Measurements from ENCODE around the gene OR10A3. TPM values are rescaled to one million over a fixed set of nuclear protein-coding genes. Genes with fewer than 3 reads are reported as not detected.

The OR10A3 gene
- polyA plus RNA-seq, 2 donors: not detected

DNA sequence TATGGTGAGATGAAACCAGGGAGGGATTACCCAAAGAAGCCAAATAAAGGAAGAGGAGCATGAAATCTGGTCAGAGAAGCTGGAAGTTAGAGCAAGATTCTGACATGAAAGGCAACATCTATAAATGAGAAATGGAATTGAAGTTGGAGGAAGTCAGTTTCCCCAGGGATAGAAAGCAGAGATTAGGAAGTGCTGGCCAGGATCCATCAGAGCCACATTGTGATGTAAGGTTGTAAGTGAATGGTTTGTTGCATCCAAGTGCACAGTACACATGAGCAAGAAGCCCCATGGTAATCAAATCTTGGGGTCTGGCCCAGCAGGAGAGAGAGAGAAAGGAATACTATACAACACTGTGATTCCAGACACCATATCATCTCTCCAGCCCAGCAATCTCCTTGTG is 30.3 kb upstream of the OR10A3 start:
- Histone ChIP-seq H3K4me3 (ENCODE audit: low read depth in 1 of 2, low read length in 2 of 2) (no peak overlapping the region), H3K4me1 (ENCODE audit: control insufficient read depth in 2 of 2, insufficient read depth in 2 of 2, low read length in 1 of 2) (no peaks in the 10 kb centered on the region), H3K36me3 (ENCODE audit: control insufficient read depth in 2 of 2, insufficient read depth in 2 of 2, low read length in 1 of 2) (no peaks in the 10 kb centered on the region), H3K27me3 (ENCODE audit: control insufficient read depth in 1 of 2, insufficient read depth in 2 of 2, low read length in 2 of 2) (no peaks in the 10 kb centered on the region), H3K27ac (ENCODE audit: low read depth in 2 of 2, low read length in 1 of 2) (no peak overlapping the region), H3K9me3 (ENCODE audit: control insufficient read depth in 2 of 2, insufficient read depth in 1 of 2, low read depth in 1 of 2, low read length in 1 of 2) (no peaks in the 10 kb centered on the region)

DNA sequence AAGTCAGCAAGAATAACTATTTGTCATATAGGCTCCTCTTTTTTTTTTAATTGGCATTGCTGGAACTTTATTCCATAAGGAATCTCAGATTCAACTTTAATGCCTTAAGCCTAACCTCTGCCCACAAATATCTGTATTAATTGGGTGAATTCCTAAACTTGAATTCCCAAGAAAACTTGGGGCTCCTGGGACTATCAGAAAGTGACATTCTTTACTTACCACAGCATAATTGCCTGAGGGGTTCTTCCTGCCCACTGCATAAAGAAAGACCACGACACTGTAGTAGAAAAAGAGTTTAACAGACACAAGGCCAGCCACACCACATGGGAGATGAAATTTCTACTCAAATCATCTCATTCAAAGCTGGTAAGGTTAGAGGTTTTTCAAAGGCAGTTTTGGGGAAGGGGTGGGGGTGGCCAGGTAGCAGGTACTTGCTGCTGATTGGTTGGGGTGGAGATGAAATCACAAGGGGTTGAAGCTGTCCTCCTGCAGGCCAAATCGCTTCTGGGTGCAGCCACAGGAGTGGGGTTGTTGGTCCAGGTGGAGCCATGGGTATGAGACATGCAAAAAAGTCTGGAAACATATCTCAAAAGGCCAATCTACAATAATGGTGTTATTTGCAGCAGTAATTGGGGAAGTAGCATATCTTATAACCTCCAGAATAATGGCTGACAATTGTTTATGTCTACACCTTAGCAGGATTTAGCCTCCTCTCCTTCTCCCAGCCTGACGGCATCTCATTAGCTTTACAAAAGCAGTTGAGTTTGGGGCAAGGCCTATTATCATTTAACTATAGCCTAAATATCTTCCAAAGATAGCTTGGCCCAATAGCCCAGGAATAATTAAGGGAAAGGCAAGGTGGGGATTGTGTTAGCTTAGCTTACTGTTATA is 28.5 kb upstream of the OR10A3 start:
- Histone ChIP-seq H3K4me3 (ENCODE audit: low read depth in 1 of 2, low read length in 2 of 2) (no peak overlapping the region), H3K9me3 (ENCODE audit: control insufficient read depth in 2 of 2, insufficient read depth in 1 of 2, low read depth in 1 of 2, low read length in 1 of 2) (no peaks in the 10 kb centered on the region), H3K27me3 (ENCODE audit: control insufficient read depth in 1 of 2, insufficient read depth in 2 of 2, low read length in 2 of 2) (no peaks in the 10 kb centered on the region), H3K27ac (ENCODE audit: low read depth in 2 of 2, low read length in 1 of 2) (no peak overlapping the region), H3K4me1 (ENCODE audit: control insufficient read depth in 2 of 2, insufficient read depth in 2 of 2, low read length in 1 of 2) (no peaks in the 10 kb centered on the region), H3K36me3 (ENCODE audit: control insufficient read depth in 2 of 2, insufficient read depth in 2 of 2, low read length in 1 of 2) (no peaks in the 10 kb centered on the region)
- WGBS, 2 donors: 62 to 64% methylated on average over 3 of the region's 3 CpGs

DNA sequence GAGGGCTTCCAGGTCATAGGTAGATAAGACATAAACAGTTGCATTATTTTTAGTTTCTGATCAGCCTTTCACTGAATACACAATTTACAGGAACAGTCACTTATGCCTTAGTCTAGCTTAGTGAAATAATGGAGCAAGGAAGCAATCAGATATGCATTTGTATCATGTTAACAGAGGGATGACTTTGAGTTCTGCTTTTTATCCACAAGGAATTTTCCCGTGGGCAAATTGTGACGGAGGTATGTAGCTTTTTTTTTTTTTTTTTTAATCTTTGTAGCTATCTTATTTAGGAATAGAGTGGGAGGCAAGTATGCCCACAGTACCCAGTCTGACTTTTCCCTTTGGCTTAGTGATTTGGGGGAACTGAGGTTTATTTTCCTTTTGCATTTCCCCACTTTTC is 27.2 kb upstream of the OR10A3 start:
- Histone ChIP-seq H3K4me1 (ENCODE audit: control insufficient read depth in 2 of 2, insufficient read depth in 2 of 2, low read length in 1 of 2) (no peaks in the 10 kb centered on the region), H3K27ac (ENCODE audit: low read depth in 2 of 2, low read length in 1 of 2) (no peak overlapping the region), H3K27me3 (ENCODE audit: control insufficient read depth in 1 of 2, insufficient read depth in 2 of 2, low read length in 2 of 2) (no peaks in the 10 kb centered on the region), H3K4me3 (ENCODE audit: low read depth in 1 of 2, low read length in 2 of 2) (no peak overlapping the region), H3K9me3 (ENCODE audit: control insufficient read depth in 2 of 2, insufficient read depth in 1 of 2, low read depth in 1 of 2, low read length in 1 of 2) (no peaks in the 10 kb centered on the region), H3K36me3 (ENCODE audit: control insufficient read depth in 2 of 2, insufficient read depth in 2 of 2, low read length in 1 of 2) (no peaks in the 10 kb centered on the region)
- WGBS, 2 donors: 52 to 62% methylated on average over 2 of the region's 2 CpGs

GRCh38 chr11:7967826-7968225 is 26.3 kb upstream of the OR10A3 start:
- H3K36me3 ChIP-seq (ENCODE audit: control insufficient read depth in 2 of 2, insufficient read depth in 2 of 2, low read length in 1 of 2): no peaks in the 10 kb centered on the region
- no peak overlapping the region for H3K4me3 ChIP-seq (ENCODE audit: low read depth in 1 of 2, low read length in 2 of 2)
- no peak overlapping the region for H3K27ac ChIP-seq (ENCODE audit: low read depth in 2 of 2, low read length in 1 of 2)
- H3K27me3 ChIP-seq (ENCODE audit: control insufficient read depth in 1 of 2, insufficient read depth in 2 of 2, low read length in 2 of 2): peaks cover 0 to 4% of the 10 kb centered on the region in 2 donors
- H3K9me3 ChIP-seq (ENCODE audit: control insufficient read depth in 2 of 2, insufficient read depth in 1 of 2, low read depth in 1 of 2, low read length in 1 of 2): peaks cover 0 to 3% of the 10 kb centered on the region in 2 donors
- H3K4me1 ChIP-seq (ENCODE audit: control insufficient read depth in 2 of 2, insufficient read depth in 2 of 2, low read length in 1 of 2): no peaks in the 10 kb centered on the region

DNA sequence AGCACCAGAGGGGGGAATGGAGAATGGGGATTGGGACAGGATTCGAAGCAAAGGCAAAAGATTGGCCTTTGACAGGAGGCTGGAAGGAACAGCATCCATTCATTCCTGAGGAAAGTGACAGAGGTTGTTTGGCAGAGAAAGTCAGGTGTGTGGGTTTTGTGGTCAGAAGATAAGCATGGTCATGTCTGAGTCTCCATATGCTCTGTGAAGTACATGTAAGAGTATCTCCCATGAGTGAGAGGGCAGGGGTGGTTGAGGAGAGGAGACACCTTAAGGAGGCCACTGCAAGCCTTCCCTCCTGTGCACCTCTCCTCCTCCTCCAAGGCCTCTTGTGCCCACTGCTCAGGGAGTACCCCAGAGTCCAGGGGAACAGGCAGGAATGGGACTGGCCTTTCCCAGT is 25.6 kb upstream of the OR10A3 start:
- Histone ChIP-seq H3K9me3 (ENCODE audit: control insufficient read depth in 2 of 2, insufficient read depth in 1 of 2, low read depth in 1 of 2, low read length in 1 of 2) (peaks cover 0 to 3% of the 10 kb centered on the region in 2 donors), H3K36me3 (ENCODE audit: control insufficient read depth in 2 of 2, insufficient read depth in 2 of 2, low read length in 1 of 2) (no peaks in the 10 kb centered on the region), H3K27ac (ENCODE audit: low read depth in 2 of 2, low read length in 1 of 2) (no peak overlapping the region), H3K4me3 (ENCODE audit: low read depth in 1 of 2, low read length in 2 of 2) (no peak overlapping the region), H3K4me1 (ENCODE audit: control insufficient read depth in 2 of 2, insufficient read depth in 2 of 2, low read length in 1 of 2) (no peaks in the 10 kb centered on the region), H3K27me3 (ENCODE audit: control insufficient read depth in 1 of 2, insufficient read depth in 2 of 2, low read length in 2 of 2) (peaks cover 0 to 4% of the 10 kb centered on the region in 2 donors)
- WGBS, 2 donors: 73 to 83% methylated on average over 1 of the region's 1 CpG

DNA sequence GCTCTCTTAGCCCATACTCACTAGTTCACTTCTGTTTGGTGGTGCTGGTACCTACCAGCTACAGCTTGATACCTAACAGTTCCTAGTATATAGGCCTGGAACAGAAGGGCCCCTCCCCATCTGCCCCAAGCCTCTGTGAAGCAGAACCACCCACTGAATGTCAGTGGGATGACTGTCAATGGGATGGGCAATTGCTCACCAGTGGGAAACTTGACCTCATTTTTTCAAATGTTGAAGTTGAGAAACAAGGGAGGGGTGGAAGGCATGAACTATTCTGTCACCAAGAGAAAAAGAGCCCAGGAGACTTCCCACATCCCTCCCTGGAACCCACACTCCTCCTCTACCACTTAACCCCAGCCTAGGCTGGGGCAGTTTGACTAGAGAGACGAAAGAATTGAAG is 23.9 kb upstream of the OR10A3 start, which contains the start of gene NLRP10:
NLRP10 (minus strand) TSS at position 62 of the 400 bp plus-strand sequence. CDS start 1,952 bp downstream, outside the sequence.
- Histone ChIP-seq H3K27ac (ENCODE audit: low read depth in 2 of 2, low read length in 1 of 2) (no peak within 1 kb of the TSS), H3K36me3 (ENCODE audit: control insufficient read depth in 2 of 2, insufficient read depth in 2 of 2, low read length in 1 of 2) (no peaks in the 10 kb centered on the region), H3K9me3 (ENCODE audit: control insufficient read depth in 2 of 2, insufficient read depth in 1 of 2, low read depth in 1 of 2, low read length in 1 of 2) (peaks cover 0 to 3% of the 10 kb centered on the region in 2 donors), H3K27me3 (ENCODE audit: control insufficient read depth in 1 of 2, insufficient read depth in 2 of 2, low read length in 2 of 2) (peaks cover 0 to 4% of the 10 kb centered on the region in 2 donors), H3K4me3 (ENCODE audit: low read depth in 1 of 2, low read length in 2 of 2) (no peak within 1 kb of the TSS), H3K4me1 (ENCODE audit: control insufficient read depth in 2 of 2, insufficient read depth in 2 of 2, low read length in 1 of 2) (no peaks in the 10 kb centered on the region)
- 84 to 100% methylated on average over 1 of the region's 1 CpG for WGBS, 2 donors

DNA sequence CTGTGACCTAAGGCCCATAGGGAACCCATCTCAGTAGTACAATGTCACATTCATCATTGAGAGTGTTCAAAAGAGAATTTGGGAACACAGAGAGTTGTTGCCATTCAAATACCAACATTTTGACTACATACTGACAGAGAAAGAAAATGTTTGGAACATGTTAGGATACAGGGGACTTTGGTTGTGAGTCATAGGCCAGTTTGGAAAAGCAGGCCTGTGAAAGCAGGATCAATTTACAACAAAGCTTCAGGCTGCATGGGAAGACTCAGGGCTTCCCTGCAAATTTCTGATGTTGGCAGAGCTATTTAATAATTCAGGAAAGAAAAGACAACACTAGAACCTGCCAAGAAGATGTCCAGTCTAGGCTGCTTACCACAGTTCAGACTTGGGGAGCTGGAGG is 23.4 kb upstream of the OR10A3 start:
- H3K27ac ChIP-seq (ENCODE audit: low read depth in 2 of 2, low read length in 1 of 2): no peak overlapping the region
- H3K9me3 ChIP-seq (ENCODE audit: control insufficient read depth in 2 of 2, insufficient read depth in 1 of 2, low read depth in 1 of 2, low read length in 1 of 2): peaks cover 0 to 3% of the 10 kb centered on the region in 2 donors
- H3K27me3 ChIP-seq (ENCODE audit: control insufficient read depth in 1 of 2, insufficient read depth in 2 of 2, low read length in 2 of 2): peaks cover 0 to 4% of the 10 kb centered on the region in 2 donors
- no peaks in the 10 kb centered on the region for H3K36me3 ChIP-seq (ENCODE audit: control insufficient read depth in 2 of 2, insufficient read depth in 2 of 2, low read length in 1 of 2)
- H3K4me1 ChIP-seq (ENCODE audit: control insufficient read depth in 2 of 2, insufficient read depth in 2 of 2, low read length in 1 of 2): no peaks in the 10 kb centered on the region
- H3K4me3 ChIP-seq (ENCODE audit: low read depth in 1 of 2, low read length in 2 of 2): no peak overlapping the region

GRCh38 chr11:7964261-7964660 is 22.8 kb upstream of the OR10A3 start:
- H3K27ac ChIP-seq (ENCODE audit: low read depth in 2 of 2, low read length in 1 of 2): no peak overlapping the region
- 41 to 44% methylated on average over 3 of the region's 3 CpGs for WGBS, 2 donors
- H3K36me3 ChIP-seq (ENCODE audit: control insufficient read depth in 2 of 2, insufficient read depth in 2 of 2, low read length in 1 of 2): no peaks in the 10 kb centered on the region
- H3K27me3 ChIP-seq (ENCODE audit: control insufficient read depth in 1 of 2, insufficient read depth in 2 of 2, low read length in 2 of 2): peaks cover 0 to 4% of the 10 kb centered on the region in 2 donors
- H3K4me3 ChIP-seq (ENCODE audit: low read depth in 1 of 2, low read length in 2 of 2): no peak overlapping the region
- no peaks in the 10 kb centered on the region for H3K4me1 ChIP-seq (ENCODE audit: control insufficient read depth in 2 of 2, insufficient read depth in 2 of 2, low read length in 1 of 2)
- H3K9me3 ChIP-seq (ENCODE audit: control insufficient read depth in 2 of 2, insufficient read depth in 1 of 2, low read depth in 1 of 2, low read length in 1 of 2): peaks cover 0 to 3% of the 10 kb centered on the region in 2 donors

- H3K27me3 ChIP-seq (ENCODE audit: control insufficient read depth in 1 of 2, insufficient read depth in 2 of 2, low read length in 2 of 2): no peaks in the 10 kb centered on the region
- H3K9me3 ChIP-seq (ENCODE audit: control insufficient read depth in 2 of 2, insufficient read depth in 1 of 2, low read depth in 1 of 2, low read length in 1 of 2): no peaks in the 10 kb centered on the region
- H3K27ac ChIP-seq (ENCODE audit: low read depth in 2 of 2, low read length in 1 of 2): no peak overlapping the region
- no peaks in the 10 kb centered on the region for H3K4me1 ChIP-seq (ENCODE audit: control insufficient read depth in 2 of 2, insufficient read depth in 2 of 2, low read length in 1 of 2)
- H3K4me3 ChIP-seq (ENCODE audit: low read depth in 1 of 2, low read length in 2 of 2): no peak overlapping the region
- 56 to 85% methylated on average over 1 of the region's 1 CpG for WGBS, 2 donors
- H3K36me3 ChIP-seq (ENCODE audit: control insufficient read depth in 2 of 2, insufficient read depth in 2 of 2, low read length in 1 of 2): no peaks in the 10 kb centered on the region
Observed at GRCh38 chr11:7955191-7955590, 13.7 kb upstream of the OR10A3 start.

DNA sequence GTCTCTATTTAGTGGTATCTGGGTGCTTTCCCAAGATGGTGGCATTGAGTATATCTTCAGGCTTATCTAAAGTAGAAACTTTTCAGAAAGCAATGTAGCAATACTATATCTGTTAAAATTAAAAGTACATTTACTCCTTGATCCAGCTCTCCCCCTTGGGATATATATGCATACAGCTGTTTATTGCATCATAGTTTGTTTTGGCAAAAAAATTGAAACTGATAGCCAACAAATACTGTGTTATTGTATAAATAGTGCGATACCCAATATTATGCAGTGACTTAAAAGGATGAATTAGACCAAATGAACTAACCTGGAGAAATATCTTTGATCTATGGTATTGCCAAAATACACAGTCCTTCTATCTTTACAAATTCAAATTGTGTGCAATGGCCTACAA is 8.4 kb upstream of the OR10A3 start:
- H3K4me1 ChIP-seq (ENCODE audit: control insufficient read depth in 2 of 2, insufficient read depth in 2 of 2, low read length in 1 of 2): no peaks in the 10 kb centered on the region
- no peak overlapping the region for H3K4me3 ChIP-seq (ENCODE audit: low read depth in 1 of 2, low read length in 2 of 2)
- H3K27me3 ChIP-seq (ENCODE audit: control insufficient read depth in 1 of 2, insufficient read depth in 2 of 2, low read length in 2 of 2): peaks cover 0 to 3% of the 10 kb centered on the region in 2 donors
- WGBS, 2 donors: 60 to 72% methylated on average over 1 of the region's 1 CpG
- H3K36me3 ChIP-seq (ENCODE audit: control insufficient read depth in 2 of 2, insufficient read depth in 2 of 2, low read length in 1 of 2): no peaks in the 10 kb centered on the region
- no peak overlapping the region for H3K27ac ChIP-seq (ENCODE audit: low read depth in 2 of 2, low read length in 1 of 2)
- peaks cover 0 to 9% of the 10 kb centered on the region in 2 donors for H3K9me3 ChIP-seq (ENCODE audit: control insufficient read depth in 2 of 2, insufficient read depth in 1 of 2, low read depth in 1 of 2, low read length in 1 of 2)

Measured in esophagus (tissue), 2 donors.